NCI-H82 treated with DMSO at 0.1 percent for 48 hours (cell line): ENCODE data around the gene ERCC8.
"Not testable (repeated sequence)": the region's sequence is repeated elsewhere in the genome, so short reads cannot be mapped to it uniquely, and the experiment has no call there.

Experiments used
- DNase-seq: peaks from one replicate; lab custom pipeline; 2025; ENCODE audit not compliant: unreplicated experiment; lab: John Stamatoyannopoulos, UW

The ERCC8 gene

DNA sequence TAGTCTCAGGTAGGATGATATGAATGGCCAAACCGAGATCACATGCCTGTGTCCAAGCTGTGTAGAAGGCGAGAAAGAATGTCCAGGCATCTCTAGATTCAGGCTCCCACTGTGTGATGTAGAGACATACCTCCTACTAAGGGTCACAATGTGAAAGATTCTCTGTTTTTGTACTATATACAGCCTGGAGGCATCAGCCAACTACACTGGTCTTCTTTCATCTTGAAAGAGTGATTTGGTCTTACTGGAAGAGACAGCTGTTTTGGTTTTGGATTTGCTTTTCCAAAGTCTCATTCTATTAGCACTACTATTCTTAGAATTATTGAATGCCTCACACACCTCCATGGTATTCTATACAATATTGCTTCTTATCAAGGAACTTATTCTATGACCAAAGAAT is 26.4 kb downstream of the ERCC8 start:
- no peak for DNase-seq

DNA sequence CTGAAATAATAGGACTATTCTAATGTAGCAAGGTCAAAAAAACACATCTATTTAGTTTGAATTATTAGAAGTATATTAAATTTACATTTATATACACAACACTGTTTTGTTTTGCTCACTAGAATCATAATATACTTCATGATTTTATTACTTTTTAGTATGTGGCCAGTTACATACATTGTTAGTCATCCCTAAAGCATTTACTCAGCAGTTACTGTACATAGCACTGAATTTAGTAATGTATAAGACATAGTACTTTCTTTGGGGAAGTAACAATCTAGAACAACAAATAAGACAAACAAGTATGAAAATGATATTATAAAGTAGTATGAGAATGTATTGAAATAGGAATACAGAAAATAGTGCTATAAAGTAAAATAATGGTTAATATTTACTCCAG is 28.2 kb downstream of the ERCC8 start:
- no peak for DNase-seq

DNA sequence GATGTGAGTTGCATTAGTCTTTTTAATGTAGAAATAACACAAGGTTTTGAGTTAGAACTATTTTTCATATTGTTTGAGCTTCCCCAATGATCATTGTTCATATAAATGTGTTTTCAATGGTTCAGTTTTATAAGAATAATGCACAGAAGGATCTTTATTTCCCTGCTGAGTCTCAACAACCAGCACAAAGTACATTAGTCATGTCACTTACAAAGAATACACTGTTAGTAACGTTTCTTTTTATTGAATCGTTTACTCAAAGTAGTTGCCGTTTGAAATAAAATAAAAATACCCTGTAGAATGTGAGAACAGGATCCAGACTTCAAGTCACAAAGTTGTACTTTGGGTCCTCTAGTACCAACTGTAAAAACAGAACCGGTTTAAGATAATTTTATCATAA is 41.5 kb downstream of the ERCC8 start:
- DNase-seq: no peak

DNA sequence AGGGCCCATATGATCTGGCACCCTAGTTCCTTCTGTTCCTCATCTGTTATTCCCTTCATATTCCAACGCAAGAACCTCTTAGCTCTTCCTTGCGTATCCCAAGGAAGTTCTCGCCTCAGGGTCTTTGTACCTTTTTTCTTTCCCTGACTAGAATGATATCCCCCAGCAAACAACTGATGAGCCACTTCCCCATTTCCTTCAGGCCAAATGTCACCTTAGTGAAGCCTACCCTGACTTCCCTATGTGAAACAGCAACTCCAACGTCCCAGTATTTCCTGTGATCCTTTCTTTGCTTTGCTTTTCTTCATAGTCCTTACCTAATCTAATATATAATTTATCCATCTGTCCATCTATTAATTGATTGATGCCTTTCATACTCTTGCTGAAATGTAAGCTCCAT is 47.9 kb downstream of the ERCC8 start:
- no peak for DNase-seq

DNA sequence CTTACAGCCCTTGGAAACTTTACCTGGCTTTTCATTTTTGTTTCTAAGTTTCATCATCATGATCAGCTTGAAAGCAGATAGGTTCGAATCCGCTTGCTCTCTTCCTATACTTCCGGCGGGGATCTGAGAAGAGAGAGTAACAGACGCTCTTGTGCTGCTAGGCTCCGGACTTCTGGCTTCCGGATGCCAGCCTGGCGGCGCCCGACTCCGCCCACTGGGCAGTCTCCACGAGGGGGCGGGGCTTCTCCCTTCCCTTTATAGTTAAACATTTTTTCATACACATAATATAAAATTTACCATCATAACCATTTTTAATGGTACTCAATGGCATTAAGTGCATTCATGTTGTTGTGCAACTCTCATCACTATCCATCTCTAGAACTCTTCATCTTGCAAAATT is 51.3 kb downstream of the ERCC8 start:
- no peak for DNase-seq

DNA sequence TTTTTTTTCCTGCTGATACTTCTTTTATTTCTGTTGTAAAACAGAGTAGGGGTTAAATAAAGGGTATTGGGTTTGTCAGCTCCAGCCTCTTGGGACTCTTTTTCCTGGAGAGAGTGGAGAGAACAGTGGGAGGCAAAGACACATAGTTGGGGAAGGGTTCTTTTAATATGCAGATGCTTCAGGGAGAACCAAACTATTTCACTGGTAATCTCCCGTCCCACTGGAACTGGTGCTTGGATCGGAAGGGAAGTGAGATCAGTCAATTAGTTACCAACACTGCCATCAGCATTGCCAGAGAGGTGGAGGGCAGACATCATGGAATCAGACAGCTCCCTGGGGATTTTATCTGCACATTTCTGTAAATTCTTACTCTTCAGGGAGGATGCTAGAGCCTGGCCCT is 53.2 kb downstream of the ERCC8 start:
- DNase-seq: no peak

DNA sequence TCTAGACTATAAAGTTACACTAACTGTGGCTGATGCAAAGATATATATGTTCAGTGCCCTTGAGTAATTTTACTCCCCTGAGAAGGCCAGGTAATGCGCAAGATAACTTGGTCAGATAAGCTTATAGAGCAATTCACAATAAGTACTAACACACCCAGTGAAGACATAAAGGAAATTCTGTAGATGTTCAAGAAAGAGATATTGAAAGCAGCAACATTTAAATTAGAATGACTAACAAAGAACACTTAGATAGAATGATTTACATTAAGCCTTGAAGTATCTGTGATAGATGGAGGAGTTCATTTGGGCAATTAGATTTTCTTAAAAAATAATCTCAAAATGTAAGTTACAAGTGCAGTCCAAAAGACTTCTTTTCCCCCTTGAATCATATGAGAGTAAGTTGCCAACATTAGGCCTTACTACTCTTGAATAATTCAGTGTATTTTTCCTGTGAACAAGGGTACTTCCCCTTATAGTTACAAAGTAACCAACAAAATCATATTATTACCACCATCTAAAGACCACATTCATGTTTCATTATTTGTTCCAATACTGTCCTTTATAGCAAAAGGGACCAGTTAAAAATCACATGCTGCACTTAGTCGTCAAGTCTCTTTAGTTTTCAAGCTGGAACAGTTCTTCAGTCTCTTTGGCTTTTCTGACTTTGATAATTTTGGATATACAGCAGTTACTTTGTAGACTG is 56.4 kb downstream of the ERCC8 start:
- no peak for DNase-seq

DNA sequence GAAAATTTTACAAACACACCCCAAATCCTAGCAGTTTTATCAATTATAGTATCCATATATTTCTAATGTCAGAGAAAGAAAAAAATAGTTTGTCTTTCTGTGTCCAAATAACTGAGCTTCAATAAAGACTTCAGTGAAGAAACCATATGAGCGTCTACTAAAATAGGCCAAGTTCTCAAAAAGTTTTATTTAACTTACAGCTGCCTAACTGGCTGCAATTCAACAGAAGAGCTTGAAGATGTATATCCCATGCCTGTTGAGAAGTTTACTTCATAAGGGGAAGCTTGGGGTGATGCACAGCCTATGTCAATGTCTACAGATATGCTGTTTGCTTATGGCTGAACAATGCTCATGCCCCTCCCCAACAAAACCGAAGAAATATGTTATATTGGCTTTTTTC is 57.1 kb downstream of the ERCC8 start:
- DNase-seq: no peak

DNA sequence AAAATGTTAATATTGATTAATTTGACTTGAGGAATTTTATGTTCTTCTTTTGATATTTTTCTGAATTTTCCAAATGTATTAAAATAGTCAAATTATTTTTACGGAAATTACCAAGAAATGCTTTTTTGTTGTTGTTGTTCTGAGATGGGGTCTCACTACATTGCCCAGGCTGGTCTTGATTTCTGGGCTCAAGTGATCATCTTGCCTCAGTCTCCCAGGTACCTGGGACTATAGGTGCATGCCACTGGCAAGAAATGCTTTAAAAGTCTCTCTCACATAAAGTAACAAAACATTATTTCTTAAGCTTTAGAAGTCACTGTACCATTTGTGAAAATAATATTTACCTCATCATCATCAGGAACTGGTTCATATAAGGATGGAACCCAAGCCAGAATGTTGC is 57.8 kb downstream of the ERCC8 start:
- no peak for DNase-seq

DNA sequence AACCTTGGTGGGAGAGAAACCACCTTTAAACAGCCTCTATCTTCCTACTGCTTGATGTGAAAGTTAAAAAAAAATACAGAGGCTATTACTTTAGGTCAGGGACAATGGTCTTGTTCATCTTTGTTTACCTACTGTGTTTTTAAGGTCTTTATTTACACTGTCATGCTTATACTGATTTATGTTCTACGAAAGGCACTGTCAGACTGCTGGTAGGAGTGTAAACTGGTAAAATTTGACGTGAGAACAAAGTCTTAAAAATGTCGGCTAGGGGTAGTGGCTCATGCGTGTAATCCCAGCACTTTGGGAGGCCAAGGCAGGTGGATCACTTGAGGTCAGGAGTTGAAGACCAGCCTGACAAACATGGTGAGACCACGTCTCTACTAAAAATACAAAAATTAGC is 58.7 kb downstream of the ERCC8 start:
- no peak for DNase-seq

DNA sequence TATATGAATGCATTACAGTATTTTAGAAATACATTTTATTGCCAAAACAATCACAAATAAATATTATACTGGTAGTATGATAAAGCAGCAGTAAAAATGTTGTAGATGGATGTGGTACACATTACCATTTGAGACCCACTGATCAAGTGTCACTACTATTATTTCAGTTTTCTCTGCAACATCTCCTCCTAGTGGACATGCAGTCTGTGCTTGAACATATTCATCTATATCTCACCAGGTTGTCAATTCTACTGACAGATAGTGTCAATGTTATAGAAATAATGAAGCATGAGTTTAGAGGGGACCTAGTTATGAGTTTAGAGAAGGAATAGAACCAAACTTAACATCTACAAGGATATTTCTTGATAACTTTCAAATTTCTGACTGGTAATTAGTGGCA is 61.6 kb downstream of the ERCC8 start:
- no peak for DNase-seq

DNA sequence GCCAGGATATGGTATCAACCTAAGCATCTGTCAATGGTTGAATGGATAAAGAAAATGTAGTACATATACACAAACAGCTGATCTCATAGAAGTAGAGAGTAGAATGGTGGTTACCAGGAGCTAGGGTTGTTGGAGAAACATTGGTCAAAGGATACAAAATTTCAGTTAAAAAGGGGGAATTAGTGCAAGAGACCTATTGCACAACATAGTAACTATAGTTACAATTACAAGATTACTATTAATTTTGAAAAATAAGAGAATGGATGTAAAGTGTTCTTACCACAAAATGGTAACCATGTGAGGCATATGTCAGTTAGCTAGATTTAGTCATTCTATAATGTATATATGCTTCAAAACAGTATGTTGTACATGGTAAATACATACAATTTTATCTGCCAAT is 72.0 kb downstream of the ERCC8 start:
- DNase-seq: no peak

DNA sequence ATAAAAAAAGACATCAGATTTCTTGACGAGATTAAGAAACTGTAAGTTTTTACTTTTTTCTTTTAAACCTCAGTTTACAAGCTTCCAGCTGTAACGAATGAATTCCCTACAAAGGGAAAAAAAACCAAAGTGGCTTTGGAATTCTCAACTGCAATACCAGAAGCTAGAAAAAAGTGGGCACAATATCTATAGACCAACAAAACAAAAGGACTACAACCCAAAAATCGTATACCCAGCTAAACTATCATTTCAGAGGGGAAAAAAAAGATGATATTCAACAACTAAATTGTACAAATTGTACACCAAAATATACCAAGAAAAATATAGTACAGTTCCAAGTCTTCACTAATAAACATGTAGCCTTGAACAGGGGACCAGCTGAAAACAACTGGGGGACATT is 74.0 kb downstream of the ERCC8 start:
- DNase-seq: no peak

DNA sequence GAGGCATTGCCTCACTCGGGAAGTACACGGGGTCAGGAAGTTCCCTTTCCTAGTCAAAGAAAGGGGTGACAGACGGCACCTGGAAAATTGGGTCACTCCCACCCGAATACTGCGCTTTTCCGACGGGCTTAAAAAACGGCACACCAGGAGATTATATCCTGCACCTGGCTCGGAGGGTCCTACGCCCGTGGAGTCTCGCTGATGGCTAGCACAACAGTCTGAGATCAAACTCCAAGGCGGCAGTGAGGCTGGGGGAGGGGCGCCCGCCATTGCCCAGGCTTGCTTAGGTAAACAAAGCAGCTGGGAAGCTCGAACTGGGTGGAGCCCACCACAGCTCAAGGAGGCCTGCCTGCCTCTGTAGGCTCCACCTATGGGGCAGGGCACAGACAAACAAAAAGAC is 84.3 kb downstream of the ERCC8 start:
- not testable (repeated sequence) for DNase-seq

DNA sequence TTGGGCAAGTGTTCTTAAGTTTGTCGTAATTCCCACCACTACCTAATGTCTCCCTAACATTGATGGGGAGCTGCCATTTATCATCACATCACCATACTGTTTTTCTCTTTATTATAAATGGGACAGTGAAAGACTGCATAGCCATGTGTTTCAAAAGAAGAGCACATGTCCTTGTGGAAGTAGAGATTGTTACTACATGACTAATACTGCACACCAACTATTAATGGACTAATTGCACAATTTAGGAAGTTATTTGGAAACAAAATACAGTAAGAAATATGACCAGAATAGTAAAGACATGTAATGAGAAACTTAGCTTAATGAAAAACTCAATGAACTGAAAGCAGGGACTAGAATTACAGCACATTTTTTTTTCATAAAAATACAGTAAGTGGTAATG is 88.8 kb downstream of the ERCC8 start:
- DNase-seq: no peak

DNA sequence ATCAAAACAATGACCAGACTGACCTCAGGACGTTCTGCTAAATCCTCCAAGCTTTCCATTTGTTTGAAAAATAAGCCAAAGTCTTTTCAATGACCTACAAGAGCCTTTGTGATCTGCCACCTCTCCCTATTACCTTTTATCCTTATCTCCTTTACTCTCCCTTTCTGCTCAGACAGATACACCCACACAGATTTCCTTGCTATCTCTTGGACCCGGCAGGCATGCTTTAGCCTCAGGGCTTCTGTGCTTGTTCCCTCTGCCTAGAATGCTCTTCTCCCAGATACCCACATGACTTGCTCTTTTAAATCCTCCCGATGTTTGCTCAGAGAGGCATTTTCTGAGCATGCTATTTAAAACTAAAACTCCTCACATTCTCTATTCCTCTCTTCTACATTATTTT is 91.9 kb downstream of the ERCC8 start:
- no peak for DNase-seq

DNA sequence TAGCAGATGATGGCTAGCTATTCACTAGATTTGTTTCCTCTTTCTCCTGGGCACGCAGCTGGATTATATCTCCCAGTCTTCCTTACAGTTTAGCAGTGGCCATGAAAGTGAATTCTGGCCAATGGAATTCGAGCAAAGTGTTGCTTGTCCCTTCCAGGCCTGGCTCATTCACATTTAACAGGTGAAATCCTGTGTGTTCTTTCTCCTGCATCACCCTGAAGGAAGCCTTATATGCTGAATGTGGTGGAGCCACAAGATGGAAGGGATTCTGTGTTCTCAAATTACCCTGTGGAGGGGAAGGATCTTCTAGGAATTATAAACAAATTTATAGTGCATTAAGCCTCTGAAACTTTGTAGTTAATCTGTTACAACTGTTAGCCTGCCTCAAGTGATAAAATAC is 92.6 kb downstream of the ERCC8 start:
- DNase-seq: no peak

DNA sequence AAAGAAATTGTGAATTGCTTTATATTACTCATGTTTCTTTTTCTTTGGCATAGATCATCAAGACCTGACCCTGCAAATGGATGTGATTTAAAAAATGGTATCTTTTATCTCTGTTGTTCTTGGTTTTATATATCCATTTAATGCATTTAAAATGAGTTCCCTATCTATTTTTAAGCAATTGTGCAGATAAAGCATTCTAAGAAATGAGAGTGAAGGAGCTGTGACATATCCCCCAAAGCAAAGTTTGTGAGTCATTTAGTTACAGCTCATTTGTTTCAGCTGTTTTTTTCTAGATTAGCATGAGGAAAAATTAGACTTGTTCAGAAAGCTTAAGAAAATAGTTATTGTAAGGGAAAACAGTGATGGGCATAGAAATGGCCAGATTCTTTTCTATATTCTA is 93.2 kb downstream of the ERCC8 start:
- no peak for DNase-seq

DNA sequence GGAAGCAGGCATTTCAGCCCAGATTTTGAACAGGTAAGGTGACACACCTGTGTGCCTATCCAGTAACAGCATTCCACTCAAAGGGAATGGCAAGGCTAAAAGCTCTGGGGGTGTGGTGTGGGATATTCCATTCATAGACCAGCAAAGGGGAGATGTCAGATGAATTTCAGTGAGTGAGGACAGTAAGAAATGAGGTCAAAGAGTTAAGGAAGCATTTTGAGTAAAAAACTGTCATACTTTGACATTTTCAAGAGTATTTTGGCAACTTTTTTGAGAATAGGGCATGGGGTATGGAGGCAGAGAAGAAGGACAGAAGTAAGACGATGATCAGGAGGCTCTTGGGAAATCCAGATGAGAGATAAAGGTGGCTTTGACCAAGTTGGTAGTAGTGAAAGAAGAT is 98.6 kb downstream of the ERCC8 start:
- no peak for DNase-seq

DNA sequence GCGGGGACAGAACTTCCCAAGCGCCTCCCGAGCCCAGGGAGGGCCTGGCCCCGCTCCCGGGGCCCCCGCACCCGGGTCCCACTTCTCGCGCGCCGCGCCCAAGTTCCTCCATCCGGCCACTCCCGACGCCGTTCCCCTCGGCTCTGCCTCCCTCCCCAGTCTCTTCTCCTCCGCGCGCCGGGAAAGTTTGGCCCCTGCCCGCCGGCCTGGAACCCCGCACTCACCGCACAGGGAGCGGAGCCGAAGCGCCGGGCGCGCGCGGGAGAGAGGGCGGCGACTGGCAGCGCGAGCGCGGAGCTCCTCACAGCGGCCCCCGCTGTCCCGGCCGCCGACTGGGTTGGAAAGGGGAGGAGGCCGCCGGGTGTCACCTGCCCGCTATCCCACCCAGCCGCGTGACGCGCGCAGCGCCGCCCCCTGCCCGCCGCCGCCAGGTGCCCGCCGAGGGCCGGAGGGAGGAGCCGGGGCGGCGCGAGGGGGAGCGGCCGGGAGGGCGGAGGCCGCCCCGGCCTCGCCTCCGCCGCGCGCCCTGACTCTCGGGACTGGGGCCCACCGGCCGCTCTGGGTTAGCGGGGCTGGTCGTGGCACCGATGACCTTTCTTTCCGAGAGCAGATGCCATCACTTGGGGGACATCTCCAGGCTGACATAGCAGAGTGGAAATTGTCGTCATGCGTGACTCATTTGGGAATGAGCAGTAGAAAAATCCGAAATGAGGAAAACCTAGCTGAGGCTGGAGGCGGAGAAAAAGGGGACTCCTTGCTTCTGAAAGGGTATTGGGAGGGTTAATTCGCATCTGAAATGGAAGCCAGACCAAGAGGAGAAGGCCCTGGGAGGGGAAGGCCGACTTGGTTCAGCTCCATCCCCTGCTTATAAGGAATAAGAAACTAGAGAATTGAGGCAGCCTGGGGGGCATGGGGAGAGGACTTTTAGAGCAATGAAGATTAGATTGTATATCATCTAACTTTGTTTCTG is 100.6 kb downstream of the ERCC8 start, which contains the start of gene ELOVL7:
ELOVL7 (minus strand) TSS at position 334 of the 970 bp plus-strand sequence. CDS start 56,872 bp downstream, outside the sequence.
- DNase-seq: no peak

DNA sequence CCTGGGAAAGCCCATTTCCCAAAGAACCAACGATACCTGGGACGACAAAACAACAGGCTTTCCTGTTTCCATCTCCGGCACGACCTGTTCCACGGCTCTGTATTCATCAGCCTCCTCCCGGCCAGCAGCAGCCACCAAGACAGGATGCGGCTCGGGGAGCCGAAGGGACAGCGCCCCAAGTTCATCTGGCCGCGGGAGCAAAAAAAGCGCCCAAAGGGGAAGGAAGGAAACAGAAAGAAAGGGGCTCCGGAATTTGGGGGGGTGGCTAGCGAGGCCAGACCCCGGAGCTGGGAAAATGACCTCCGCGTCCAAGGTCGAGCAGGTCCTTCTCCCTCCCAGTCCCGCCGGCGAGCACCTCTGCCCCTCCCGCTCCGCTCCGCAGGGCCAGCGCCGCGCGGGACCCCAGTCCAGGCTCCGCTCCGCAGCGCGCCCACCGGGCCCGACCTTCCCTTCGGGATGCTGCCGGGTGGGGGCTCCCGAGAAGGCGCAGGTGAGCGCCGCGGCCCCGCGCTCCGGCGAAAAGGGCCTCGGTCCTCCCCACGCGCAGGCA is 101.4 kb downstream of the ERCC8 start:
- DNase-seq: no peak

DNA sequence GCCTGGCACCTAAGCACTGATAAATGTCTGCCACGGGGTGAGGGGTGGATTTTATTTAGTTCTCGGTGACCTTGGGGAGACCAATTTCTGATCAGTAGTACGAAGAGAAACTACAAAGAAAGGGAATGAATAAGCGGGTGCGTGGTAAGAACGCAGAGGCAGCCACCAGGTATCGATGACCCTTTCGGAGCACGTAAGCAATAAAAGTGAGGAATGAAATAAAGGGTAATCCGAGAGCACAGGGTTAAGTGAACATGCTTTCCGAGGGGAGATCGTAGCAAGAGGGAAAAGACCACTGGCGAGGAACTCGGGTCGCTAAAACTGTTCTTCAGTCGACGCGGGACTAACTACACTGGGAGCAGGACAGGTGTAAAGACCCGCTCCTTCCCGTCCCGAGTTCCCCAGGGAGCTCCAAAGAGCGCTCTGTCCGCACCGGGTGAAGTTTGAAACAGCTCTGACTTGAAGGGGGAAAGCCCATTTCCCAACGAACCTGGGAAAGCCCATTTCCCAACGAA is 101.9 kb downstream of the ERCC8 start:
- no peak for DNase-seq
